DND-41 (cell line): ENCODE results near the gene CFAP47.

Source experiments
- EZH2 ChIP-seq: IDR thresholded peaks from 3 replicates; pipeline ENCODE4 v1.6.1; 2012; ENCODE audit warnings: borderline replicate concordance, low read depth, mild to moderate bottlenecking, moderate library complexity, low read length, inconsistent platforms; ENCODE audit not compliant: severe bottlenecking
- TF ChIP-seq, protein P1 (sequence below): IDR thresholded peaks from 2 replicates; pipeline ENCODE4 v1.5.1; 2012; ENCODE audit warnings: borderline replicate concordance, low read length, moderate library complexity, mild to moderate bottlenecking; ENCODE audit not compliant: poor library complexity, severe bottlenecking; ENCODE audit errors: extremely low read depth

DNA sequence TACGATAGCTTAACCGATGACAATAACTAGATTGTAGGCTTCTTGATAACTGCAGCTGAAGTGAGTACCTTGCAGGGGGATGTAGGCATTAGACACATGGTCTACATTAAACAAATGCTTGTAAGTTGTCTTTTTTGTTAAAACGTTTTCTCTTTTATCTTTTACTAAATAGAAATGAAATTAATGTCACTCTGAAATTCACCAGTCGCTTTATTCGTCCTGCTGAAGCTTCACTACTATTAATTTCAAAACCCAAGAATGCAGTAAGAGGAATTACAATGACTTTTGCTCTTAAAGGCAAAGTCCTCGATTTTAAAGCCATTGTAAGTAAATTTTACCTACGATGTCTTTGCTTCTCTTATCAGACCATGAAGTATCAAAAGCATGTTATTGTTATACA lies 239.7 kb downstream of the CFAP47 start:
- TF ChIP-seq, protein P1, sequence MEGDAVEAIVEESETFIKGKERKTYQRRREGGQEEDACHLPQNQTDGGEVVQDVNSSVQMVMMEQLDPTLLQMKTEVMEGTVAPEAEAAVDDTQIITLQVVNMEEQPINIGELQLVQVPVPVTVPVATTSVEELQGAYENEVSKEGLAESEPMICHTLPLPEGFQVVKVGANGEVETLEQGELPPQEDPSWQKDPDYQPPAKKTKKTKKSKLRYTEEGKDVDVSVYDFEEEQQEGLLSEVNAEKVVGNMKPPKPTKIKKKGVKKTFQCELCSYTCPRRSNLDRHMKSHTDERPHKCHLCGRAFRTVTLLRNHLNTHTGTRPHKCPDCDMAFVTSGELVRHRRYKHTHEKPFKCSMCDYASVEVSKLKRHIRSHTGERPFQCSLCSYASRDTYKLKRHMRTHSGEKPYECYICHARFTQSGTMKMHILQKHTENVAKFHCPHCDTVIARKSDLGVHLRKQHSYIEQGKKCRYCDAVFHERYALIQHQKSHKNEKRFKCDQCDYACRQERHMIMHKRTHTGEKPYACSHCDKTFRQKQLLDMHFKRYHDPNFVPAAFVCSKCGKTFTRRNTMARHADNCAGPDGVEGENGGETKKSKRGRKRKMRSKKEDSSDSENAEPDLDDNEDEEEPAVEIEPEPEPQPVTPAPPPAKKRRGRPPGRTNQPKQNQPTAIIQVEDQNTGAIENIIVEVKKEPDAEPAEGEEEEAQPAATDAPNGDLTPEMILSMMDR, result no peak
- no peak for TF ChIP-seq EZH2
